Keratinocyte (primary cell): Measurements from ENCODE around the gene INPP5A. TPM values are rescaled to one million over a fixed set of nuclear protein-coding genes. Genes with fewer than 3 reads are reported as not detected.

Experiments used
- DNase-seq: peaks from one replicate; pipeline ENCODE4 v3.0.0-alpha.2; 2011; ENCODE audit warnings: low read depth, missing footprints, low spot score
- FAIRE-seq: peaks from 2 replicates; lab custom pipeline; 2011; peaks lifted over from hg19 to GRCh38; lab: Jason Lieb, UNC
- H2AFZ ChIP-seq: 2 replicates; pipeline ENCODE4 v1.6.0; 2012; ENCODE audit warnings: low read length, control low read depth, inconsistent platforms; ENCODE audit not compliant: control insufficient read depth
- H3K27ac ChIP-seq: 2 replicates; pipeline ENCODE4 v1.5.1; 2011; ENCODE audit warnings: low read length; ENCODE audit not compliant: control insufficient read depth, insufficient read depth
- H3K27me3 ChIP-seq: 3 replicates; pipeline ENCODE4 v1.6.0; 2011; ENCODE audit warnings: low read length; ENCODE audit not compliant: control insufficient read depth, insufficient read depth; ENCODE audit errors: extremely low read depth
- H3K36me3 ChIP-seq, 2 experiments: 2 replicates in 1 of 2; 3 replicates in 1 of 2; pipeline ENCODE4 v1.5.1; 2011; ENCODE audit warnings: low read length in 2 of 2, mild to moderate bottlenecking in 1 of 2; ENCODE audit not compliant: control insufficient read depth in 2 of 2, insufficient read depth in 2 of 2; ENCODE audit errors: extremely low read depth in 1 of 2
- H3K4me1 ChIP-seq: 3 replicates; pipeline ENCODE4 v1.5.1; 2011; ENCODE audit warnings: low read length; ENCODE audit not compliant: control insufficient read depth, insufficient read depth; ENCODE audit errors: extremely low read depth
- H3K4me2 ChIP-seq: 3 replicates; pipeline ENCODE4 v1.6.0; 2011; ENCODE audit warnings: low read depth, low read length; ENCODE audit not compliant: control insufficient read depth, insufficient read depth; ENCODE audit errors: extremely low read depth
- H3K4me3 ChIP-seq, 3 experiments: fragments of 200-600 bp in 1 of 3; sonication (generic) in 1 of 3; 2 replicates in 2 of 3; 3 replicates in 1 of 3; pipeline ENCODE4 v1.5.1; 2011 to 2016; ENCODE audit warnings: low read length in 3 of 3, mild to moderate bottlenecking in 3 of 3, control low read depth in 2 of 3, inconsistent platforms in 1 of 3, low read depth in 1 of 3, mixed read lengths in 1 of 3, mixed run types in 1 of 3, moderate library complexity in 1 of 3; ENCODE audit not compliant: control insufficient read depth in 2 of 3, insufficient read depth in 2 of 3; ENCODE audit errors: extremely low read depth in 1 of 3
- H3K79me2 ChIP-seq: 2 replicates; pipeline ENCODE4 v1.6.0; 2012; ENCODE audit warnings: low read length; ENCODE audit not compliant: control insufficient read depth, insufficient read depth
- H3K9ac ChIP-seq: 3 replicates; pipeline ENCODE4 v1.6.0; 2011; ENCODE audit warnings: low read length; ENCODE audit not compliant: control insufficient read depth, insufficient read depth; ENCODE audit errors: extremely low read depth
- H3K9me1 ChIP-seq: 3 replicates; pipeline ENCODE4 v1.6.0; 2011; ENCODE audit warnings: low read length; ENCODE audit not compliant: control insufficient read depth, insufficient read depth; ENCODE audit errors: extremely low read depth
- H3K9me3 ChIP-seq: 2 replicates; pipeline ENCODE4 v1.5.1; 2012; ENCODE audit warnings: low read depth, low read length; ENCODE audit not compliant: control insufficient read depth
- H4K20me1 ChIP-seq: 3 replicates; pipeline ENCODE4 v1.6.0; 2011; ENCODE audit warnings: low read length; ENCODE audit not compliant: control insufficient read depth, insufficient read depth; ENCODE audit errors: extremely low read depth
- CTCF ChIP-seq, 3 experiments: IDR thresholded peaks in 1 of 3; conservative IDR thresholded peaks in 1 of 3; optimal IDR thresholded peaks in 1 of 3; 2 replicates in 2 of 3; 3 replicates in 1 of 3; pipeline versions ENCODE3 to v1.5.1; 2011; ENCODE audit warnings: low read length in 3 of 3, mild to moderate bottlenecking in 3 of 3, moderate library complexity in 2 of 3, control low read depth in 1 of 3, inconsistent platforms in 1 of 3; ENCODE audit not compliant: insufficient read depth in 2 of 3; ENCODE audit errors: extremely low read depth in 1 of 3
- EZH2 ChIP-seq: IDR thresholded peaks from one replicate; pipeline ENCODE4 v1.6.1; 2012; ENCODE audit warnings: inconsistent platforms, mild to moderate bottlenecking, low read length, moderate library complexity
- dilution Hi-C: fragments of 300-500 bp; cut with MboI; formaldehyde crosslinking; loops from one replicate; pipeline ENCODE4 v1.7.0; 2020; ENCODE audit warnings: low sequenced_read_pairs; ENCODE audit not compliant: extremely low pct_ligation_motif_present
- polyA plus RNA-seq, 5 experiments: library from polyadenylated mRNA; depleted of rRNA in 3 of 5; stranded (reverse) in 3 of 5; stranded (forward) in 1 of 5; unstranded in 1 of 5; fragments of >200 nt; gene quantifications; 1 replicate in 1 of 5; 2 replicates in 3 of 5; 3 replicates in 1 of 5; pipeline versions ENCODE4 v1.2.1 to v1.2.3, GENCODE V29; 2011 to 2012; ENCODE audit warnings: missing spikeins in 2 of 5, low read depth in 1 of 5, low replicate concordance in 1 of 5

The INPP5A gene
- polyA plus RNA-seq, 1 donor (not counting 4 experiments of a cell fraction or from before 2014, with no cell fraction given) = 11.2 TPM

- dilution Hi-C loops = no loop called here
- Histone ChIP-seq H3K4me1 (no peaks in the 10 kb centered on the region), H3K36me3 (no peaks in the 10 kb centered on the region), H2AFZ (no peak overlapping the region), H4K20me1 (no peaks in the 10 kb centered on the region), H3K4me2 (no peak overlapping the region), H3K9me3 (no peaks in the 10 kb centered on the region), H3K27ac (no peak overlapping the region), H3K4me3 (no peak overlapping the region), H3K27me3 (peaks cover 69% of the 10 kb centered on the region), H3K79me2 (no peaks in the 10 kb centered on the region), H3K9me1 (no peaks in the 10 kb centered on the region), H3K9ac (no peak overlapping the region)
- no peak for TF ChIP-seq CTCF (optimal IDR thresholded peaks at IDR 0.05 in 1 of 3, IDR thresholded peaks at IDR 0.05 in 1 of 3, conservative IDR thresholded peaks at IDR 0.05 in 1 of 3; ENCODE audit: extremely low read depth in 1 of 3, insufficient read depth in 2 of 3, low read length in 3 of 3)
- TF ChIP-seq EZH2 = no peak
- no peak for DNase-seq
- FAIRE-seq = no peak
These were observed 250.1 kb downstream of the INPP5A start for GRCh38 chr10:132787495-132788179.

DNA sequence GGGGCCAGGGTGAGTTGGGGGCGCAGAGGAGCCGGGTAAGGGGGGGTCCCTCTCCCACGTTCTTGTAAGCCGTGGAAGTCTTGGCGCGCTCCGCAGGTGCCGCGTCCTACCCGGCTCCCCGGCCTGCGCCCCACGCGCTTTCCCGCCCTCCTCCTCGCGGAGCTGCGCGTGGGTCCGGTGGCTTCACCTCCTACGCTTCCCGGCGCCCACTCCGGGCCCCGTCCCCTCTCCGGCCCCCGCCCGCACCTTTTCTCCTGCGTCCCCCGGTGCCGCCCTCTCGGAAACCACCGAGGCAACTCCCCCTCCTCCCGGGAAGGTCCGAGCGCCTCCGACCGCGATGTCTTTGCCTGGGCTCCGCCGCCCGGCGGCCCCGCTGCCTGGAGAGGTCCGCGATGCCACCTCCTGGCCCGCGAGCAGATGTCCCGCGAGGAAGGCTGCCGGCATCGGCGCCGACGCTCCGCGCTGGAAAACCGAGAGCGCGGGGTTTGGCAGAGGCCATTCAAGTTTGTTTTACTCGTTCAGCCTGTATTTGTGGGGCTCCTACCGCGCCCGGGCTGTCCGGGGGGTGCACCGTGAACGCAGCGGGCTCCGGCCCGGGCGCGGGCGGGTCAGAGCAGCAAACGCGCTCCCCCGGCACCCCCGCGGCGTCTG is 250.7 kb downstream of the INPP5A start:
- Histone ChIP-seq H4K20me1 (no peaks in the 10 kb centered on the region), H2AFZ (no peak overlapping the region), H3K79me2 (no peaks in the 10 kb centered on the region), H3K4me1 (no peaks in the 10 kb centered on the region), H3K27me3 (peaks cover 71% of the 10 kb centered on the region), H3K27ac (no peak overlapping the region), H3K4me3 (no peak overlapping the region), H3K4me2 (no peak overlapping the region), H3K36me3 (no peaks in the 10 kb centered on the region), H3K9ac (no peak overlapping the region), H3K9me3 (no peaks in the 10 kb centered on the region), H3K9me1 (no peaks in the 10 kb centered on the region)
- dilution Hi-C loops = no loop called here
- no peak for FAIRE-seq
- no peak for DNase-seq
- TF ChIP-seq EZH2 = peak; percentile 90
- peak in 1 of 3 experiments; percentile 26 for TF ChIP-seq CTCF (optimal IDR thresholded peaks at IDR 0.05 in 1 of 3, IDR thresholded peaks at IDR 0.05 in 1 of 3, conservative IDR thresholded peaks at IDR 0.05 in 1 of 3; ENCODE audit: extremely low read depth in 1 of 3, insufficient read depth in 2 of 3, low read length in 3 of 3)
